B cell (primary cell): Measurements from ENCODE around the gene OR52N1. TPM values are rescaled to one million over a fixed set of nuclear protein-coding genes. Genes with fewer than 3 reads are reported as not detected.
A peak's percentile ranks its signal among the peaks of the same experiment; 100 is the strongest.

ENCODE experiments used
- ATAC-seq: fragments of 200-7000 bp; cut with Tn5 transposase; one replicate; pipeline ENCODE4 v1.10.0; 2021; ENCODE audit warnings: low read depth, mild to moderate bottlenecking, moderate number of reproducible peaks, moderate library complexity
- CTCF ChIA-PET: fragments of 350-600 bp; sonication (Branson Sonifier 250); formaldehyde crosslinking; loops from one replicate; lab custom pipeline; 2021; ENCODE audit warnings: antibody characterized with exemption, inconsistent platforms; lab: Charles Lee
- POLR2A ChIA-PET: fragments of 350-600 bp; sonication (Branson Sonifier 250); formaldehyde crosslinking; loops from one replicate; lab custom pipeline; 2021; ENCODE audit warnings: antibody characterized with exemption; lab: Charles Lee
- DNase-seq: peaks from one replicate; pipeline ENCODE4 v3.0.0; 2013
- H2AFZ ChIP-seq: 2 replicates; pipeline ENCODE4 v1.6.1; 2012; ENCODE audit warnings: mild to moderate bottlenecking, low read depth, low read length; ENCODE audit not compliant: insufficient read depth, poor library complexity, severe bottlenecking
- H3K27ac ChIP-seq, 2 donors: 1 replicate in 1 of 2; 2 replicates in 1 of 2; pipeline ENCODE4 v1.5.1; 2012 to 2013; ENCODE audit warnings: low read length in 2 of 2, mild to moderate bottlenecking in 2 of 2, moderate library complexity in 1 of 2
- H3K27me3 ChIP-seq, 4 experiments: fragments of 200-600 bp in 1 of 4; sonication (generic) in 1 of 4; replicated peaks in 1 of 4; 1 replicate in 2 of 4; 2 replicates in 2 of 4; pipeline versions ENCODE4 v1.6.1 to v1.7.0; 2013 to 2016; ENCODE audit warnings: low read length in 3 of 4, mild to moderate bottlenecking in 2 of 4, mixed read lengths in 1 of 4, moderate library complexity in 1 of 4; ENCODE audit not compliant: insufficient read depth in 4 of 4, control insufficient read depth in 3 of 4; ENCODE audit errors: control extremely low read depth in 1 of 4
- H3K36me3 ChIP-seq, 2 experiments: replicated peaks in 1 of 2; 1 replicate in 1 of 2; 2 replicates in 1 of 2; pipeline versions ENCODE4 v1.6.1 to v1.7.1; 2013; ENCODE audit warnings: low read length in 1 of 2; ENCODE audit not compliant: insufficient read depth in 2 of 2, control insufficient read depth in 1 of 2; ENCODE audit errors: control extremely low read depth in 1 of 2, extremely low read depth in 1 of 2
- H3K4me1 ChIP-seq, 2 donors: fragments of 200-600 bp in 1 of 2; sonication (generic) in 1 of 2; 1 replicate in 1 of 2; 2 replicates in 1 of 2; pipeline versions ENCODE4 v1.5.1 to v1.6.1; 2013 to 2017; ENCODE audit warnings: low read length in 2 of 2; ENCODE audit not compliant: control insufficient read depth in 2 of 2, insufficient read depth in 2 of 2
- H3K4me2 ChIP-seq: replicated peaks from 2 replicates; pipeline ENCODE3; 2012; ENCODE audit warnings: mild to moderate bottlenecking, low read depth, low read length; ENCODE audit not compliant: poor library complexity, severe bottlenecking
- H3K4me3 ChIP-seq, 5 experiments: fragments of 200-600 bp in 1 of 5; sonication (generic) in 1 of 5; 1 replicate in 3 of 5; 2 replicates in 2 of 5; pipeline versions ENCODE4 v1.5.1 to v1.7.0; 2011 to 2016; ENCODE audit warnings: low read length in 4 of 5, mild to moderate bottlenecking in 4 of 5, low read depth in 2 of 5, control low read depth in 1 of 5, moderate library complexity in 1 of 5; ENCODE audit not compliant: insufficient read depth in 1 of 5; ENCODE audit errors: control extremely low read depth in 1 of 5, extremely low read depth in 1 of 5
- H3K79me2 ChIP-seq: fragments of 200-600 bp; sonication (generic); one replicate; pipeline ENCODE4 v1.6.0; 2016; ENCODE audit warnings: low read length; ENCODE audit not compliant: control insufficient read depth, insufficient read depth
- H3K9ac ChIP-seq: fragments of 200-600 bp; sonication (generic); 2 replicates; pipeline ENCODE4 v1.6.1; 2017; ENCODE audit warnings: mild to moderate bottlenecking, low read length, moderate library complexity
- H3K9me3 ChIP-seq, 3 donors: one replicate each; pipeline versions ENCODE4 v1.6.1 to v1.7.1; 2013; ENCODE audit warnings: low read length in 2 of 3; ENCODE audit not compliant: control insufficient read depth in 2 of 3, insufficient read depth in 1 of 3; ENCODE audit errors: control extremely low read depth in 1 of 3
- H4K20me1 ChIP-seq: 2 replicates; pipeline ENCODE4 v1.6.0; 2012; ENCODE audit warnings: mild to moderate bottlenecking, low read length; ENCODE audit not compliant: insufficient read depth, control insufficient read depth, poor library complexity, severe bottlenecking
- H3K27ac Mint-ChIP-seq: one replicate; pipeline ENCODE4 v1.8.0; 2021; ENCODE audit warnings: mixed read lengths
- H3K27me3 Mint-ChIP-seq: one replicate; pipeline ENCODE4 v1.8.0; 2021; ENCODE audit warnings: mixed read lengths
- H3K4me1 Mint-ChIP-seq: one replicate; pipeline ENCODE4 v1.8.0; 2021; ENCODE audit warnings: mixed read lengths
- H3K4me3 Mint-ChIP-seq: one replicate; pipeline ENCODE4 v1.8.0; 2021; ENCODE audit warnings: mixed read lengths
- H3K9me3 Mint-ChIP-seq: one replicate; pipeline ENCODE4 v1.8.0; 2022; ENCODE audit warnings: mixed read lengths; ENCODE audit not compliant: insufficient read depth
- EZH2 ChIP-seq: IDR thresholded peaks from 2 replicates; pipeline ENCODE4 v1.6.1; 2012; ENCODE audit warnings: borderline replicate concordance, low read depth, mild to moderate bottlenecking, moderate library complexity, low read length; ENCODE audit not compliant: insufficient read depth, poor library complexity, severe bottlenecking
- WGBS: methylation state at CpG from one replicate; pipeline ENCODE4 v1.1.5; 2013; ENCODE audit warnings: missing lambda C conversion rate; ENCODE audit not compliant: insufficient coverage; 5-methylcytosine and 5-hydroxymethylcytosine counted together
- intact Hi-C: fragments of 100-400 bp; cut with micrococcal nuclease; formaldehyde crosslinking; loops from one replicate; pipeline ENCODE4 v1.10.0; 2022
- polyA plus RNA-seq: library from polyadenylated mRNA; depleted of rRNA; stranded (reverse); fragments of >200 nt; gene quantifications from 2 replicates; pipeline ENCODE4 v1.2.3, GENCODE V29; 2012
- total RNA-seq, 2 donors: library from RNA; stranded (reverse); fragments of 120-200 nt in 1 of 2; gene quantifications; 1 replicate in 1 of 2; 2 replicates in 1 of 2; pipeline versions ENCODE4 v1.2.3 to v1.2.4, GENCODE V29; 2013 to 2022
- TF ChIP-seq, protein P1 (sequence below): fragments of 200-600 bp; IDR thresholded peaks from one replicate; pipeline ENCODE4 v1.8.0; 2022; ENCODE audit warnings: antibody characterized with exemption, mild to moderate bottlenecking

Gene OR52N1
- total and polyA plus RNA-seq, 2 donors (not counting 1 experiment from before 2014, with no cell fraction given) = not detected

DNA sequence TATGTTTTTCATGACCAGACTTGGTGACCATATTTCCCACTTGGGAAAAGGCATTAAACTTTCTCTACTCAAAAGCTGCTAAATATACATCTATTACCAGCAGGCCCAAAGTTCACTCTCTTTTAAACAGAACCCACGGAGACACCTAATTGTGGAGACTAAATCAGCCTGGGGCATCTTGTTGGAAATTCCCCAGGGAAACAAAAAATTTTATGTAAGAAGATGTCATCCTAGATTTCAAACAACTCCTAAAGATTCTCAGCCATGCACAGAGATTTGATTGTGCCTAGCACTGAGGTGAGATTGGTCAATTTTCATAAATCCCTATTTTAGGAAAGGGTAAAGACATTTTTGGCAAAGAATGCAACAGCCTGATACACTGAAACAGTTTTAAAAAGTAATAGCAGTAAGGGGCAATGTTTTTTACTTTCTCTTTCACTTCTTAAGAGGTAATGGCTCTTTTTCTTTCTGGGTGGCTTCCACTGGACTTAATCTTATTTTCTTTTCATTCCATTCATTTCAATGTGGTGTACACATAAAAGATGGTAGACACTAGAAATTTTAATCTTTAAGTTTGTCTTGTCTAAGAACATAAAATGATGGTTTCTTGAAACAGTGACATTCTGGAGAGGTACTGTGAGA lies 27.3 kb upstream of the OR52N1 start:
- POLR2A ChIA-PET = no interaction called here
- Mint-ChIP-seq H3K4me3 (peak overlapping the region; percentile 55), H3K4me1 (peaks cover 12% of the 10 kb centered on the region), H3K27me3 (peaks cover 3% of the 10 kb centered on the region), H3K27ac (no peak overlapping the region), H3K9me3 (no peaks in the 10 kb centered on the region)
- TF ChIP-seq, protein P1, sequence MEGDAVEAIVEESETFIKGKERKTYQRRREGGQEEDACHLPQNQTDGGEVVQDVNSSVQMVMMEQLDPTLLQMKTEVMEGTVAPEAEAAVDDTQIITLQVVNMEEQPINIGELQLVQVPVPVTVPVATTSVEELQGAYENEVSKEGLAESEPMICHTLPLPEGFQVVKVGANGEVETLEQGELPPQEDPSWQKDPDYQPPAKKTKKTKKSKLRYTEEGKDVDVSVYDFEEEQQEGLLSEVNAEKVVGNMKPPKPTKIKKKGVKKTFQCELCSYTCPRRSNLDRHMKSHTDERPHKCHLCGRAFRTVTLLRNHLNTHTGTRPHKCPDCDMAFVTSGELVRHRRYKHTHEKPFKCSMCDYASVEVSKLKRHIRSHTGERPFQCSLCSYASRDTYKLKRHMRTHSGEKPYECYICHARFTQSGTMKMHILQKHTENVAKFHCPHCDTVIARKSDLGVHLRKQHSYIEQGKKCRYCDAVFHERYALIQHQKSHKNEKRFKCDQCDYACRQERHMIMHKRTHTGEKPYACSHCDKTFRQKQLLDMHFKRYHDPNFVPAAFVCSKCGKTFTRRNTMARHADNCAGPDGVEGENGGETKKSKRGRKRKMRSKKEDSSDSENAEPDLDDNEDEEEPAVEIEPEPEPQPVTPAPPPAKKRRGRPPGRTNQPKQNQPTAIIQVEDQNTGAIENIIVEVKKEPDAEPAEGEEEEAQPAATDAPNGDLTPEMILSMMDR = no peak
- TF ChIP-seq EZH2 = no peak
- Histone ChIP-seq H3K27me3 (no peaks in the 10 kb centered on the region), H3K4me1 (peaks cover 3 to 11% of the 10 kb centered on the region in 2 donors), H4K20me1 (no peaks in the 10 kb centered on the region), H2AFZ (peak overlapping the region; percentile 77), H3K4me2 (peak overlapping the region; percentile 61), H3K9ac (peak overlapping the region; percentile 38), H3K27ac (no peak overlapping the region), H3K36me3 (no peaks in the 10 kb centered on the region), H3K79me2 (no peaks in the 10 kb centered on the region), H3K4me3 (peak overlapping the region in 3 of 5 experiments; percentile 9 to 26 (median 26)), H3K9me3 (no peaks in the 10 kb centered on the region)
- no CpG with 5 or more reads among the region's 1 CpG for WGBS
- ATAC-seq (no peak), DNase-seq (peak; percentile 38)
- intact Hi-C loops = no loop called here
- CTCF ChIA-PET = interaction anchor here (0.9 kb wide), 1 partner anchor 9 kb away, joined by 3 read pairs; the partner anchor contains the start of gene OR52N2

DNA sequence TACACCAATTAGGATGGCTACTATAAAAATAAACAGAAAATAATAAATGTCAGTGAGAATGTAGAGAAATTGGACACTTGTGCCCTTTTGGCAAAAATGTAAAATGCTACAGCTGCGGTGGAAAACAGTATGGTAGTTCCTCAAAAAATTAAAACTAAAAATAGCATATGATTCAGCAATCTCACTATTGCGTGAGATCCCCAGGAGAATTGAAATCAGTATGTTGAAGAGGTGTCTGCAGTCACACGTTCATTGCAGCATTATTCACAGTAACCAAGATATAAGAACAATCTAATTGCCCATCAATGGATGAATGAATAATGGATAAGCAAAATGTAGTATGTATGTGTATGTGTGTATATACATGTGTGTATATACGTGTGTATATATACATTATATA lies 24.5 kb upstream of the OR52N1 start:
- H2AFZ ChIP-seq = no peak overlapping the region
- no peaks in the 10 kb centered on the region for H3K9me3 ChIP-seq
- DNase-seq (peak; percentile 20), ATAC-seq (peak; percentile 49)
- Mint-ChIP-seq H3K4me1 (peaks cover 12% of the 10 kb centered on the region), H3K9me3 (no peaks in the 10 kb centered on the region), H3K4me3 (no peak overlapping the region), H3K27me3 (peaks cover under 1% of the 10 kb centered on the region), H3K27ac (no peak overlapping the region)
- H3K4me2 ChIP-seq = no peak overlapping the region
- H3K9ac ChIP-seq = no peak overlapping the region
- no peak overlapping the region for H3K27ac ChIP-seq
- WGBS = no CpG with 5 or more reads among the region's 4 CpGs
- no peaks in the 10 kb centered on the region for H4K20me1 ChIP-seq
- TF ChIP-seq, protein P1 = no peak
- H3K4me3 ChIP-seq = no peak overlapping the region
- no peaks in the 10 kb centered on the region for H3K79me2 ChIP-seq
- peaks cover 3 to 11% of the 10 kb centered on the region in 2 donors for H3K4me1 ChIP-seq
- ChIA-PET CTCF (interaction anchor here (1.3 kb wide), 1 partner anchor 216 kb away, joined by 3 read pairs; no protein-coding TSS in a partner anchor), POLR2A (no interaction called here)
- H3K27me3 ChIP-seq = peaks cover 0 to under 1% (median 0%) of the 10 kb centered on the region in 4 experiments
- H3K36me3 ChIP-seq = no peaks in the 10 kb centered on the region
- intact Hi-C loops = no loop called here
